UCSD-AML1 (cell line): ENCODE measurements around the gene FBH1.
A peak's percentile ranks its signal among the peaks of the same experiment; 100 is the strongest.
"Not testable (repeated sequence)": the region's sequence is repeated elsewhere in the genome, so short reads cannot be mapped to it uniquely, and the experiment has no call there.

Source experiments
- DNase-seq: peaks from one replicate; lab custom pipeline; 2025; ENCODE audit not compliant: unreplicated experiment; lab: John Stamatoyannopoulos, UW

FBH1 gene

DNA sequence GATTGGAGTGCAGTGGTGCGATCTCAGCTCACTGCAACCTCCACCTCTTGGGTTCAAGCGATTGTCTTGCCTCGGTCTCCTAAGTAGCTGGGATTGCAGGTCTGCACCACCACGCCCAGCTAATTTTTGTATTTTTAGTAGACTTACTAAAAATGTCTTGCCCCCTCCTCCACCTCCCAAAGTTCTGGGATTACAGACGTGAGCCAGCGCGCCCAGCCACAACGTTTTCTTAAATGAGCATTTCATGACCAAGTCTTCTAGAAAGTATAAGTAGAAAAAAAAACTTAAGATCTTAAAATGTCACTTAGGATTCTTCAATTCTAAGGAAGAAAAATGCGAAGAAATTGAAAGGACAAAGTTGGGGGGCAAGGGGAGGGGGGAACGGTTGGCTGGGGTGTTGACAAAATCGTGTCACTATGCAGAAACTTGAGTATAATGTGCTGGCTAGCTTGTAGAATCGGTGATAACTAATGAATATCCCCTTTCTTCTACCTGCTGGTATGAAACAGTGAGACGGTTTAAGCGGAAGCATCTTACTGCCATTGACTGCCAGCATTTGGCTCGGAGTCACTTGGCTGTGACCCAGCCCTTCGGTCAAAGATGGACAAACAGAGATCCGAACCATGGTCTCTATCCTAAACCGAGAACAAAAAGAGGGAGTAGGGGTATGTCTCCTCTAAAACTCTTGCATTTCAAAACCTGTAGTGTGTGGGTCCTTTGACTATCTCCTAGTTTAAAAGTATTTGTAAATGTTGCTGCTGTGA is 12.7 kb downstream of the FBH1 start:
- no peak for DNase-seq

GRCh38 chr10:5903563-5903962 is 13.5 kb downstream of the FBH1 start:
- no peak for DNase-seq

- DNase-seq = no peak
These were observed 14.2 kb downstream of the FBH1 start for GRCh38 chr10:5904227-5904626.

DNA sequence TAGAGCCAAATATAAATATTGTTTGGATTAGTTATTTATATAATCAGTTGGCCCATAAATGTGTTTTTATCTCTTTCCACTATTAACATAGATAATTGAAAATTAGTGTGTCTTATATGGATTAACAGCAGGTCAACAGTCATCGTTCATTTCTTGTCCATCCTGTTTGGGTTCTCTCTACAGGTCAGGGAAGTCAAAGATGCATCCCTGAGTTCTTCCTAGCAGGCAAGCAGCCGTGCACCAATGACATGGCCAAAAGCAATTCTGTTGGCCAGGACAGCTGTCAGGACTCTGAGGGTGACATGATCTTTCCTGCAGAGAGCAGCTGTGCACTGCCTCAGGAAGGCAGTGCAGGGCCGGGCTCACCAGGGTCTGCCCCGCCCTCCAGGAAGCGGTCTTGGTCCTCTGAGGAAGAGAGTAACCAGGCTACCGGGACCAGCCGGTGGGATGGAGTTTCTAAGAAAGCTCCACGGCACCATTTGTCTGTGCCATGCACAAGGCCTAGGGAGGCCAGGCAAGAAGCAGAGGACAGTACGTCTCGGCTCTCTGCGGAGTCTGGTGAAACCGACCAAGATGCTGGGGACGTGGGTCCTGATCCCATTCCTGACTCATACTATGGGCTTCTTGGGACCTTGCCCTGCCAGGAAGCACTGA is 15.9 kb downstream of the FBH1 start:
- DNase-seq = peak; percentile 52

DNA sequence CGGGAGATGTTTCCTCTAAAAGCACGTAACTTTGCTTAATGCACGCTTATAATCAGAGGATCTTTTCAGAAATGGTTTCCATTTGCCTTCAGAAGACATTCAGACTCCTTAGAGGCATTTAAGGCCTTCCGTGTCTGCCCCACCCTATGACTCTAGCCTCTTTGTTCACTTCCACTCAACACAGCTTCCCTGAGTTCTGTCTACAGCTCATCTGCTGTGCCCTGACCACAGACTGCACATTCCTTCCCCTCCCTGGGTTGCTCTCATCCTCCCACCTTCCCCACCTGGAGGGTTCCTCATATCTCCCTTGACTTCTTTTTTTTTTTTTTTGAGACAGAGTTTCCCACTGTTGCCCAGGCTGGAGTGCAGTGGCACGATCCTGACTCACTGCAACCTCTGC is 16.6 kb downstream of the FBH1 start:
- DNase-seq = no peak

GRCh38 chr10:5908676-5909075 is 18.6 kb downstream of the FBH1 start:
- not testable (repeated sequence) for DNase-seq

- no peak for DNase-seq
These were observed 20.5 kb downstream of the FBH1 start for GRCh38 chr10:5910323-5911100.

DNA sequence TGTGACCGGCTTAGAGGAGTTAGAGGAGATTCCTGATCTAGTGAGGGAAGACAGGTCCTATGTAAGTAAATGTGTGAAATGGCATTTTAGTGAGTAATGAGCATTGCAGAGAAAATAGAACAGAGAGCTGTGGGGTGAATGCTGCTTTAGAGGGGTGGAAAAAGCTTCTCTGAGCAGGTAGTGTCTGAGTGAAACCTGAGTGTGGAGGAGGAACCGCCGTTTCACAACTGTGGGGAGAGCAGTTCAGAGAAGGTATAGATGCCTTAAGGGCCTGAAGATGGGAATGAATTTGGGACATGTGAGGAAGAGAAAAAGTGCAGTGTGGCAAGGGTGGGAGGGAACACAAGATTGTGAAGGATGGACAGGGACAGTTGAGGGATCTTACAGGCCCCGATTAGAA is 21.6 kb downstream of the FBH1 start:
- DNase-seq = no peak

DNA sequence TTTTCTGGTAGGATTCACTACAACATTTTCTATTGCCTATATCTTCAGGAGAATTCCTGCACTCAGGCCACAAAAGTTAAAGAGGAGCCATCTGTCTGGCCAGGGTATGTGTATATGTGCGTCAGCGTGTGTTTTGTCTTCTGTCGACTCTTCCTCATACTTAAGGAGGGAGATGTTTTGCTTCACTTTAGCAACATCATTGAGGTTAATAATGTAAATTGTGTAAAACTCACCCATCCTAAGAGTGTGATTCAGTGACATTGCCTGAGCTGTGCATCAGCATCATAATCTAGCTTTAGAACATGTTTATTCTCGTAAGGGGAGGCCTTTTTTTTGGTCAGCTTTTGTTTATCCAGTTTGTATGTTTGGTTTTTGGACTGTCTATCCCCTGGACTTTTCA is 23.7 kb downstream of the FBH1 start:
- no peak for DNase-seq

GRCh38 chr10:5915451-5915850 is 25.4 kb downstream of the FBH1 start:
- no peak for DNase-seq

DNA sequence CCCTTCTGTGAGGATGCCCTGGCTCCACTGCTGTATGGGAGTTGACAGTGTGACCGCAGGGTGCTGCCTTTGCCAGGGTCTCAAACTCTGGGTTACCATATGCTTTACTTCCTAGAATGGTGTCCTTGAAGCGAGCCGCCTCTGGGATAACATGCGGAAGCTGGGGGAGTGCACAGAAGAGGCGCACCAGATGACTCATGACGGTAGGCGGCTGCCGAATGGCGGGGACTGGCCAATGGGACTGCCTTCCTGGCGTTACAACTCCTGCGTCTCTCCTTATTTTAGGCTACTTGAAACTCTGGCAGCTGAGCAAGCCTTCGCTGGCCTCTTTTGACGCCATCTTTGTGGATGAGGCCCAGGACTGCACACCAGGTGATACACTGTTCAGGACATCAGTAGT is 27.3 kb downstream of the FBH1 start:
- DNase-seq = no peak

GRCh38 chr10:5918763-5919162 is 28.7 kb downstream of the FBH1 start:
- no peak for DNase-seq

DNA sequence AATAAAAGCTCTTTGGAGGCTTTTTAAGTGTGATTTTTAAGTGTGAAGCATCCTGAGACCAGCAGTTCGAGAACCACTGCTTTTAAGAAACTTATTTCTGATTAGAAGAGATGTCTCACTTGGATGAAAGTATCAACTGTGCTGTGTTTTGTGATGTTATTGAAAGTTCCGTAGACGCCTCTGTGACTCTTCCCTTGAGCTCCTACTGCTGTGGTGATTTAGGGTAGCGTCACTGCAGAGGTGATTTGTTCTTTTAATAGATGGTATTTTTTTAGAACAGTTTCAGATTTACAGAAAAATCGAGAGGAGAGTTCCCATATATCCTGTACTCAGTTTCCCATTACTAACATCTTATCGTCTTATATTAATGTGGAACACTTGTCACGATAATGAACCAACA is 29.5 kb downstream of the FBH1 start:
- DNase-seq = no peak

DNA sequence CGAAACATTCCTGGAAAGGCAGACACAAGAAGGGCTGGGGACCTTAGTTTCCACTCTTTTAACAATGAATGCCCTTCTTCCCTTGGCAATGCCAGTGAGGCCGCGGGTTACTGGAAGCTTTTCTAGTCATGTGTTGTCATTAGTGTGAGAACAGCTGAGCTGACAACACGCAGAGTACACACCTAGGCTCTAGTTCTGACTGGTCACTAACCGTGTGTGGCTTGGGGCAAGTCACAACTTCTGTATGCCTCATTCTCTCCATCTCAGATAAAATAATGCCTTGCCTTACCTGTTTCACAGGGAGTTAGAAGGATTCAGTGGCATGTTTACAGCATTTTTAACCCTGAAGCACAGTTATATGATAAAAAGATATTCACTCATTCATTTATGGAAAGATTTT is 31.7 kb downstream of the FBH1 start:
- no peak for DNase-seq

- DNase-seq = no peak
These were observed 34.8 kb downstream of the FBH1 start for GRCh38 chr10:5924889-5925288.

- DNase-seq = no peak
These were observed 37.3 kb downstream of the FBH1 start for GRCh38 chr10:5927306-5927705.

GRCh38 chr10:5929442-5929841 is 39.4 kb downstream of the FBH1 start:
- no peak for DNase-seq

GRCh38 chr10:5930272-5930671 is 40.2 kb downstream of the FBH1 start:
- no peak for DNase-seq

GRCh38 chr10:5932345-5932744 is 42.3 kb downstream of the FBH1 start:
- DNase-seq = no peak

DNA sequence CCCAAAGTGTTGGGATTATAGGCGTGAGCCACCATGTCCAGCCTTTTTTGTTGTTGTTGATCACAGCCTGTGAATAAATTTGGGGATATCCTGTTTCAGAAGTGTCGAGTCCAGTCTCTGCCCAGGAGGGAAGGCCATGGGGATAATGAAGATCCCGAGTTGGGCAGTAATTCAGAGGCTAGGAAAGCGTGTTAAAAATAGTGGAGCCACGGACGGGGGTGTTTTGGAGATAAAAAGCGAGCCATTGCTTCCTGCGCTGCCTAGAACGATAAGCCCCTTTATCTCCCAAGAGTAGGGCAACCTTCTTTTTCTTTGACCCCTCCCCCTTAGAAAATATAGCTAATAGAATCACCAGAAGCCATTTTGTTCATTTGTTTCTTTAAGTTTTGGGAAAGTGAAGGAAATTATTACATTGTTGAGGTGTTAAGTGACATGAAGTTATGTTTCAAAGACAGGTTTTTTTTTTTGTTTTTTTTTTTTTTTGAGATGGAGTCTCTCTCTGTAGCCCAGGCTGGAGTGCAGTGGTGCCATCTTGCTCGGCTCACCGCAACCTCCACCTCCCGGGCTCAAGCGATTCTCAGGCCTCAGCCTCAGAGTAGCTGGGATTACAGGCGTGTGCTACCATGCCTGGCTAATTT is 44.0 kb downstream of the FBH1 start:
- no peak for DNase-seq

- no peak for DNase-seq
These were observed 45.6 kb downstream of the FBH1 start for GRCh38 chr10:5935628-5936027.

- no peak for DNase-seq
These were observed 47.0 kb downstream of the FBH1 start for GRCh38 chr10:5937016-5937415.
